Activated CD4-positive, CD25-positive, alpha-beta regulatory T cell treated with anti-CD3 and anti-CD28 coated beads, Interleukin-2, amount 50 U/mL, for 72 hours (primary cell): ENCODE measurements around the gene CERS3.

Experiments used
- DNase-seq: peaks from one replicate; pipeline ENCODE4 v3.0.0; 2021

The CERS3 gene

DNA sequence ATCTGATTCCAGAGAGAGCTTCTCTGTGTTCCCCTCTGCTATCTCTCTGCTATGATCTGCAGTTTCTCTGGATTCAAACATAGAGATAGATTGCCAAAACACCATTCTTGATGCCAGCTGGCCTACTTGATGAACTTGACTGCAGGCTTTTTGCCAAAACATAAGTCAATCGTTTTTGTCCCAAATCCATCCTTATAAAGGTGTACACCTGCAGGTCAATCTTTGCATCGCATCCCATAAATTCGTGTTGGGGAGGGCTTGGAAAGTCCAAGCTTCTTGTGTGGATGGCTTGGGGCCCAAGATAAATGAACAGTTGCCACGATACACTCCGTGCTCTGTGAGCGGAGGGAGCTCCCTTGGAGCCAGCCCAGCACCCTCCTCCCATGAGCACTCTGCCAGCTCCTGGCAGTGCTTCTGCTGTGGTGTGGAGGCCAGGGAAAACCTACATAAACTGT lies 2.7 kb downstream of the CERS3 start:
- no peak for DNase-seq

DNA sequence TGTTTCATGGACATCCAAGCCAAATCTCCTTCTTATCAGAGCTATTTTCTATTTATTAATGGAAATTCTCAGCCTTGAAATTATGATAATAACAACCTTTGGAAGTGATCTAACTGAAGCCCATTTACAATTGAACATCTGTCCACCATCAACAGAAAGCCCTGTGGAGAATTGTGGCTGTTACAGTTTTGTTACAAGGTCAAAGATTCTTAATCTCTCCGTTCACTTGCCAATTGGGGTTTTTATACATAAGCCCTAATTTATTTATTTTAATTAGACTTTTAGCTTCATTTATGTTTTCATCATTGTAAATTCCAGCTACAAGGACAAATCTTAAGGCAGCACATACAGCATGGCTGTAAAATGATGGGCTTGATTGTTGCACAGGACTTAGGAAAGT lies 3.3 kb downstream of the CERS3 start:
- no peak for DNase-seq

DNA sequence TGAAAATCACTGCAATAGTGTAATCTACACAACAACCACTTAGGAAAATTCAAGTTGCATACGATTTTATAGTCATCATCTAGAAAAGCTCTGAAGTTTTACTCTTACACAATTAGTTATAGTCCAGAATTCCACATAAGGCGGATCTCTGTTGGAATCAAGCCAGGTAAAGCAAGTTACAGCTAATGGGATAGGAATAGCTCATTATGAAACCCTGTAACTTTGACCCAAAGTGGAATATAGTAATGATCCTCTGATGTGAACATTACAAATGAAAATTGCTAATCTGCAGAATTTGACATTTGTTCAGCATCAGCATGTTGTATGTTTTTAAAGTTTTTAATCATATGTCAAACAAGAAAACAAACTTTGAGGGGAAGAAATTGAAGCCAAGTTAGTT lies 4.4 kb downstream of the CERS3 start:
- DNase-seq, result no peak

DNA sequence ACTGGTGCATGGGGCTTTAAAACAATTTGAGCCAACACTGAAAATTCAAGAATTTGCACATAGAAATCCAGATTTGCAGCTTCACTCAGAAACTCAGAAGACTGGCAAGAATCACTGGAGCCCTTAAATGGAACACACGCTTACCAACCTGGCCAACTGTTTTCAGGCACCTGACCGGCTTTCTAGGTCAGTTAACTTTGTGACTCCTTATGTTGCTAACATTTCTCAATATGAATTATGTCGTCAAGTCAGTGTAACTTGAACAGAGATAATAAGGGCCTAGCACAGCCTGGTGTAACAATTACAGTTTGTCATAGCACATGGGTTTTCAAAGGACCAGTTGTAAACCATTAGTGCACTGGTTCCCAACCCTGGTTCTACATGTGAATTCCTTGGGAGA lies 6.8 kb downstream of the CERS3 start:
- DNase-seq, result no peak

DNA sequence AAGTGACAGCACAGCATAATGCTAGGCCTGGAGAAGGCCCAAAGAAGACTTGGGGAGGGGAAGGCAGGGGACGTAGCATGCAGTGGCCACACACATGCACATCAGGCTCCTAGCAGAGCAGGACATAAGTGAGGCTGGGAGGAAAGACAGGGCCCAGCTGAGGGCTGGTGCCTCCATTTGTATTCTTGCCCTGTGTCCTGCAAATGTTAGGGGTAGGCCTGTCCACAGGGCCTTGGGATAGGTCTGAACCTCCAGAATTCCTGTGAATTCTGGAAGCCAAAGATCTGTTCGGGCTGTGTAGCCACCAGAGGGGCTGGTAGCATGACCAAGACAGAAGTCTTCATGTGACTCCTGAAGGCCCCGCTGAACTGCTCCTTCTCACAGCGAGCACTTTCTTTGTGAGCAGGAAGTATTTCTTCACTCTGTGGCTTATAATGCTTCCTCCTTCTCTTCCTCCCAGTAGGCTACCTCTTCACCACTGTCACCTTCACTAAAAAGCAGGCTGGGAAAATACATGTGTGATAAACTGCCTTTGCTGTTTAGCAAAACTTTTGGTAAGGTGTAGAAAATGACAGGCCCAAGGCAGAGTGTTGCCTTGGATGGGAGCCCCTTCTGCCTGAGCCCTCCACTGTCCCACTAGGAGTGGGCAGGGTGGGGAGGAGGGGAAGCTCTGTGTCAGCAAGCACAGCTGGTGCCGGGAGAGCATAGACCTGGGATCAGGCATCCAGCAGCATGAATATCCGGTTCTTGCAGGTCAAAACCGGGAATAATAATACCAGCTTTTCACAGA lies 8.4 kb downstream of the CERS3 start:
- no peak for DNase-seq

DNA sequence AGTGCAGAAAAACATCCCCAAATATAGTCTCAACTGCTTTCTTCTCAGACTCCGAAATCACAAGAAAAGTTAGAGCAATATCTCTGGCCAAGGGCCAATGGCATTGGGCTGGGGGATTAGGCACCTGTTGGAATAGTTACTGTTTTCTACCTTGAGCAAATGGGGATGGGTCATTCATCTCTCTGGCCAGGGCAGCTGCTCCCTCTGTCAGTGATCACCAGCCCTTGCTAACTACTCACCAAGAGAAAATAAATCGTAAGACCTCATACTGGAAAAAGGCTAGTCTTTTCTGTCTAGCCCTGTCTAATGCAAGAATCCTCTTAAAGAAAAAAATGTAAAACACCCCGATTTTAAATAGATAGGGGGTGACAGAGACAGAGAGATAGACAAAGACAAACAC lies 10.9 kb downstream of the CERS3 start:
- DNase-seq, result no peak

DNA sequence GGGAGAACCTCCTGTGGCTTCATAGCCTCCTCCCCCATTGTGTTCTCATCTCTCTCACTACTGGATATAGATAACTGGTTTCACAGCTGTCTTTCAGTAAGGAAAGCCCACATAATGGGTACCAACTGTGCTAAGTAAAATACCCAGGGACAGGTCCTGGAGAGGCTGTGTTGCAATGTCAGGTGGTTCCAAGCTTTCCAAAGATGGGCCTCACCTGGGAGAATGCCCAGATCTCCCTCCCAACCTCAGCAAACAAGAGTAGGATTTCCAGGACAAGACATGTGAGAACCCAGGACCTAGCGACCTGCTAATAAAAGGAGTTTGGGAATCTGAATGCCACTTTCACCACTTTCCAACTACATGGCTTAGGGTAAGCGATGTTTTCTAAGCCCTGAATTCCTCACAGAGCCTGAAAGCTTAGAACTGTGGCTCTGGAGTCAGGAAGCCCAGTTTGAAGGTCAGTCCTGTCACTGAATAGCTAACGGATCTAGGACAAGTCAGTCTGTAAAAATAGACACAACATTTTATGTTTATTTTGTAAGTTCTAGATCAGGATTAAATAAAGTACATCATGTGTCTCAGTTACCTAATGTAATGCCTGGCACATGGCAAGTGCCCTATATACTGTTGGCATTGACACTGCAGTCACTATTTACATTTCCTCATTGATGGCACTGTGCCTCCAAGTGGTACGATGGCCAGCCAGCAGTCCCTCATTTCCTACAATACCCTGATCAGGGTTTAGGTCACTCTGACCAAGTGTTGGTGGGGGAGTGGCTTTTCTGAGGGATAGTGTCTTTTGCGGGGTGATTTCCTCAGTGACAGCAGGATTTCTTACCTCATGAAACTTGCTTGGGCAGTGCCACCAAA lies 11.9 kb downstream of the CERS3 start:
- DNase-seq, result no peak

DNA sequence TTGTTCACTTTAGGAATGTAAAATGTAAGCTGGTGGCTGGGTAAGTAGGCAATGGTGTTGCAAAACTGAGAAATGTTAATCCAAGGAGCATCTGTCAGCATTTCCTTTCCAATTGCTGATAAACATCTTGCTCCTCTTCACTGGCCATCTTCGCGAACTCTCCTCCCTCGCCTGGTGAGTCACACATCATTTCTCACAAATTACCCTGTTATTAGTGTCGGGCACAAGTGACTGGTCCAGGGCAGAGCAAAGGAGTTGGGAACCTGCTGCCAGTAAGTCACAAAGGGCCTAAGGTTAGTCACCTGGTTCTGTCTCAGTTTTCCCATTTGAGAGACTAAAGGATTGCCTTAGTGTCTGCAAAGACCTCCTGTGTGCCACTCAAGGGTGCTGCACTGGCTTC lies 13.0 kb downstream of the CERS3 start:
- DNase-seq, result no peak

DNA sequence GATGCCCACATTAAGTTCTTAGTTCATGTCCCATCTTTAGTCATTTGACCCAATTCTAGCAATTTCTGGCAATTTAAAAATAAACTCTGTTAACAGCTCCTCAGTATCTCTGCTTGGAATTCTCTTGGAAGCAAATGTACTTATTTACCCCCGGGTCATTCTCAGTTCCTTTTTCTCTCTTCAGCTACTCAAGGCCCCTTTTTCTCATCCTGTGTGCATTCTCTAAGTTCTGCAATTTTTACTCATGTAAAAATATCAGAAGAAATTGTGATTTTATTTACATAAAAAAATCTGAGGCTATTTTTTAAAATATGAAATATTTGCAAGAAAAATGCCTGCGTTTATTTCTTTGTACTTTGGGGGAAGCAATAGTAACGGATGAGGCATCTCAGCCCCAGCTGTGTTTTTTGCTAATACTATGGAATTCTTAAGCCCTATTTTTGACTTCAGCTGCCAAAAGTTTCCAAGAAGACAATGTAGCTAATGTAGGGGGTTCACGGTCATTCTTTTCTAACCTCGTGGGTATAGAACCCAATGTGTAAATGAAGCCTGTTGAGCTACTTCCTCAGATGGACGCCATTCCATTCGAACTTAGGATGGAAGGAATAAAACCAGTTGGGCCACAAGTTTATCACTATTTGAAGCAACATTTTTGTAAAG lies 20.0 kb downstream of the CERS3 start:
- DNase-seq, result no peak

DNA sequence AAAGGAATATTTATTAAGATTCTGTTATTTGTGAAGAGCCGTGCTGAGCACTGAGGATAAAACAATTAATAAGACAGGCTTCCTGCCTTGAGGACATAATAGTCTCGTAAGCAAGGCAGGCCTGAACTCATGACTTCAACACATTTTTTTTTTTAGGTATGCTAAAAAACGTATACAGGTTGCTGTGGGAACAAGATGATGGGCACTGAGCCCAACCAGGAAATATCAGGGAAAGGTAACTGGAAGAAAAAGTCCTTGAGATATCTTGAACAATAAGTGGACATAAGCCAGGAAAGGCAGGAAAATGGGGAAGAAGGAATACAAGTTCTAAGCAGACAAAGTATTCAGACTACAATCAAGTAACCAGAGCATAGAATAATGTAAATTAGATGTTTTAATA lies 26.1 kb downstream of the CERS3 start:
- no peak for DNase-seq

DNA sequence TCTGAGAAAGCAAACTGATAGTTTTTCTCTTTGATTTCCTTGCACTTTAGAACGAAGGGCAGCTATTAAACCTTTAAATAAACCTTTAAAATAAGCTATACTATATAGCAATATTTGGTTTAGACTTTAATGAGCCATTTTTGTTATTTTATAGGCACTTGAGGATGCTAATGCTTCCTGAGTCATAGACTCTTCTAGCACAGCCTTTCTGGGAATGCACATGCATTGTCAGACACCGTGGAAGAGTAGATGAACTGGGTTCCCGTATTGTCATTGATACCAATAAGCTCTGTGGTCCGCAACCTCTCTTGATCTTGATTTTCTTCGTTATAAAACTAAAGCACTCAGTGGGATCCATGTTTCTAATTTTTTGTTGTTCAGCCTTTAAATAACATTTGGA lies 27.6 kb downstream of the CERS3 start:
- DNase-seq, result no peak

DNA sequence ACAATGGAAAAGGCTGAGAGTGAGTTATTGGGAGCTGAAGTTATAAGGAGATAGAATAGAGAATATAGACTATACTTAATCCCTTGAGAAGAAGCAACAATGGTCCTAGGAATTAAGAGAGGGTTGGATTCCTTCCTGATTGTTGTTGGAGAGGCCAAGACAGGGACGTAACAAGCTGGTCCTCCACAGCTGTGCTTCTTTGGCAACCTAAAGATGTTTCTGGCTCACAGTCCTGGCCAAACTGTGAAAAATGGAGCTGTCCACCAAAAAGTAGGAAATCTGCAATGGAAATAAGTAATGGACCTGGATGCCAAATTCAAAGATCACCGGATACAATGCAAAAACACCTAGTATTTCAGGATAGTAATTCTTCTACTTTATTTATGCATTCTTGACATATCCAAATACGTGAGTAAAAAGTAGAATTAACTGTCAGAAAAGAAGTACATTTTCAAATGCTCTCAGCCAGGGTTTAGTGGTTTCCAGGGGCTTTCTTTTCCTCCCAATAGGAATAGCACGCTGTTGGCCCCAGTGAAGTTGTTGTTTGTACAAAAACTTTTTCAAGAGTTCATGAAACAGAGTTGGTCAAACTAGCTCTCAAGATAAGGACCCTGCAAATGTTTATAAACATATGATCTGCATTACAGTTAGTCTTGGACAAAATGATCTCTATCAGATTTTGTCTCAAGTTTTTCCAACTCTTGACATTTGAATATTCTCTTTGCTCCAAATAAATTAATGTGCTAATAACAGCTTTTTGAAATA lies 28.3 kb downstream of the CERS3 start:
- DNase-seq, result no peak

DNA sequence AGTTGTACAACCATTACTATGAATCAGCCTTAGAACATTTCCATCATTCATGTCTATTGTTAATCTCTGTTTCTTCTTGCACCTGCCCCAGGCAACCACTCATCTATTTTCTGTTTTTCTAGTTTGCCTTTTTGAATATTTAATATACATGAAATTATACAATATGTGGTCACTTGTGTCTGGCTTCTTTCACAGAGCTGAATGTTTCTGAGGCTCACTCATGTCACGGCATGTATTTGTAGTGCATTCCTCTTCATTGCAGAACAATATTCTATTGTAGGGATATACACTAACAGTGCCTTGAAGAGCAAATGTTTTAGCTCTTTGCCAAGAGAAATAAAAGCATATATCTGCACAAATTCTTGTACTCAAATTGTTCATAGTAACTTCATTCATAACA lies 32.9 kb downstream of the CERS3 start:
- DNase-seq, result no peak

DNA sequence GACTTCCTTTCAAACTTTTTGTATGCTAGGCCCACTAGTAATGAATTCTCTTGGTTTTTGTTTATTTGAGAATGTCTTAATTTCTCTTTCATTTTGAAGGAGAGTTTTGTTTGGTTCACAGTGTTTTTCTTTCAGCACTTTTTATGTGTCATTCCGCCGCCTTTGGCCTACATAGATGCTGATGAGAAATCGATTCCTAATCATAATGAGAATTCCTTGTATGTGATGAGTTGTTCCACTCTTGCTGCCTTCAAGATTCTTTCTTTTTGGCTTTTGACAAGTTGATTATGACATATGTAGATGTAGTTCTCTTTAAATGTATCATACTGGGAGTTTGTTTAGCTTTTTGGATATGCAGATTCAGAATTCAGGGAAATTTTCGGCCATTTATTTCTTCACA lies 35.5 kb downstream of the CERS3 start:
- DNase-seq, result no peak

DNA sequence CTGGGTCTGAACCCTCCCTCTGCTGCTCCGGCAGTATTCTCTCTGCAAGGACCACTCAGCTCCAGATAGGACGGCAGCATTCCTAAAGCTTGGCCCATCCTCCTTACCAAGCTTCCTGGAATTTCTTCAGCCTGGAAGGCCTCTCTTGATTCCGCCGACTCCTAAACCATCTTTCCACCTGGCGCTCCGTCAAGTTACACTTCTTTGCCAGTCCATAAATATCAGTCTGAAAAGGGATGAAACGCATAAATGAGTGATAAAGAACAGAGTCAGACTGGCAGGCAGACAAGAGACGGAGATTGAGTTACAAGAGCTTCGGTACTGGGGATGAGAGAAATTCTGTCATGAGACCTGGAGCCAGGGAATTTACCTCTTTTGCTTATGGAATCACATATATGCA lies 44.3 kb downstream of the CERS3 start:
- no peak for DNase-seq

DNA sequence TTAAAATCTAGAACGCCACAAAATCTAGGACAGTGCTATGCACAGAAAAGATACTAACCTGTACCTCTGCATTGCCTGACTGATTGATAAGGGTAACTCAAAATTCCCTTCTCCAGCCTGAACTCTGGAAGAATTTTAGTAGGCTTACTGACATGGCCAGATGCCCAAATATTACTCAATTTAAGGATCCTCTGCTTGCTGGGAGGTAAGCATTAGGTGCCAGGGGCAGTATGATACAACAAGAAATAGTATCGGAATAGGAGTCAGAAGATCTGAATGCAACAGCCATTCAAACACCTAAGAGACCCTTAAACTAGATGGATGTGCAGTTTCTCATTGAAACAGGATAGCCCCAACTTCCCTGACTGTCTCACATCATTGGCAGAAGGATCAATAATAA lies 45.4 kb downstream of the CERS3 start:
- no peak for DNase-seq

DNA sequence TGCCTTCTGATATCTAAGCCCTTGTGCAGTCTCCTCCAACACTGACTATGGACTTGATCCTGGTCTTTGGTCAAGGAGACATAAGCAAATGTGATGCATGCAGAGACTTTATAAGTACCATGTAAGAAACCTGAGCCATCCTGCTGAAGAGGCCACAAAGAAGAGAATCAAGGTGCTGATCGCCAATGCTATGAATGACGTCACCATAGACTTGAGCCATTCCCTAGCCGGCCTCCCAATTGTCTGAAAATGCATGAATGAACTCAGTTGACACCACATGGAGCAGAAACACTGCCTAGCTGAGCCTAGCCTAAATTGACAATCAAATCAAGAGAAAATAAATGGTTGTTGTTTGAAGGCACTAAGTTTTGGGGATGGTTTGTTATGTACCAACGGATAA lies 51.9 kb downstream of the CERS3 start:
- no peak for DNase-seq

DNA sequence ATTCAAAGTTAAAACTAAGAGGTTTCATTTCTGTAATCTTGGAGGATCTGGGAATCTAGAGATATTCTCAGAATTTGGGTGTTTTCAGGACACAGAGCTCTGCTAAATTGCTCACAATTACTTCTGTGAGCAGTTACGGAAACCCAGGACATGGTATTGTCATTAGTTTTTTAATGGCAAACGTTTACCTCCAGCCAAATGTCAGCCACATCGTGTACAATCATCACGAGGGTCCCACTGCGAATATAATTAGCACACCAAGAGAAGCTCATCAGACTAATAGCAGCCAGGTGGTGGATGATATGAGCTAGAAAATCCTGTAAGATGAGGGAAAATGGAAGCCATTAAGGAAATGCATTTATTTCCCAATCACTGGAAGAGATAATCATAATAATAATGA lies 56.0 kb downstream of the CERS3 start:
- no peak for DNase-seq

DNA sequence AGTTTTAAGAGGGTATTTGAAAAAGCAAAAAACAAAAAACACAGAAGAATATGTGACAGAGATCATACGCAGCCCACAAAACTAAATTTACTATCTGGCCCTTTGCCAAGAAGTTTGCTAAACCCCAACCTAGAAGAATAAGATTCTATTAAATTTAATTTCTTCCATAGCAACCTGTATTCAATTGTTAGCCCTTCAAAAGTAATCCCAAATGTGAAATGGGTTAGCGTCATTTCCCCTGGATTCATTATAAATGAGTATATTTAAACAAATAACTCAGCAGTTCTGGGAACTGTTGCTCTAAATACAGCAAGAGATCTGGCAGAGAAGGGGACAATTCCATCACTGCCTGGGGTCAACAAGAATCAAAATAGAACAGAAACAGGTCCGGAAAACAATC lies 56.8 kb downstream of the CERS3 start:
- no peak for DNase-seq

DNA sequence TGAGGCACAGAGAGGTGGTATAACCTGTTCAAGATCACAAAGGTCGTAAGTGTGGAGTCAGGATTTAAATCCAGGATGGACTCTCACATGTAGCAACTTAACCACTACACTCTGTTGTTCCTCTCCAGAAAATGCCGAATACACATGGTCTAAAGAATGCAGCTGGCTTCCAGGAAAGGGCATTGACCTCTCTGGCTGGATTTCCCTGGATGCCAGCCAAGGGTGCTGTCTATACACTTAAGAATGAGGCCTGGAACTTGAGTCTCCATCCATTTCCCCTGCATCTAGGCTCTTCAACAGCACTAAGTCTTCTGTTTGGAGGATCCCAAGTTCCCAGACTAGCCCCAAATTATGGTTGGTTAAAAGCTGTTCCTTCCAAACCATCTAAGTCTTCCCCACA lies 60.5 kb downstream of the CERS3 start:
- no peak for DNase-seq

DNA sequence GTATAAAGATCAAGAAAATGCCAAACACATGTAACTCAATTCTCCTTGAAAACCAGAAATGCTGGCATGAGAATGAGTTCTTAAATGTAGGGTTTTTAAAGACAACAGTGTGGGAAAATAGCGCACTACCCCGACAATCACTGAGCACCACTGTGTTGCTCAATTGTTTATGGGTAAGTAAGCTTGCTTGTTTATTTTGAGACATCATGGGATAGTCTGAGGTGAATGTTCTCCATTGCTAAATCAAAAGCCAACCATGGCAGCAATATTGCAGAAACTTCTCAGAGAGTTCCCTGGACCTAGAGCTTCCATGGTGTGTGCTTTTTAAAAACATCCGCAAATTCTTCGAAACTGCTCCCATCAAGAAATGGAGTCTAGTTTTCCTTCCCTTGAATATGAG lies 62.7 kb downstream of the CERS3 start:
- no peak for DNase-seq

DNA sequence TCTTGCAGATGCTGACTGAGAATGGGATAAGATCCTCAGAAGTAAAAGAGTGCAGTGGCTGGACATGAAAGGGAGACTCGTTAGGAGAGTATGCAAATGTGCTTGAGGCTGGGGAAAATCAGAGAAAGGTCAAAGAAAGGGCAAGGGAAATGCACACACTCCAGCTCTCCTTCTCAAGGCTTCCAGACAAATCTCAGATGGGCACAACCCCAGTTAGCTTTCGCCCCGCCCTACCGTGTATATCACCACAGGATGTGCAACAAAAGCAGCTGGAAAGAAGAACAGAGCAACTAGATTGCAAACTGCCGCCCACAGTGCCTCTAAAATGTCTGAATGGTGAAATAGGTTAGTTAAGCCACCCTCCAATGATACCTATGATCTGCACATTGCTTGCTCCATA lies 63.9 kb downstream of the CERS3 start:
- DNase-seq, result no peak

DNA sequence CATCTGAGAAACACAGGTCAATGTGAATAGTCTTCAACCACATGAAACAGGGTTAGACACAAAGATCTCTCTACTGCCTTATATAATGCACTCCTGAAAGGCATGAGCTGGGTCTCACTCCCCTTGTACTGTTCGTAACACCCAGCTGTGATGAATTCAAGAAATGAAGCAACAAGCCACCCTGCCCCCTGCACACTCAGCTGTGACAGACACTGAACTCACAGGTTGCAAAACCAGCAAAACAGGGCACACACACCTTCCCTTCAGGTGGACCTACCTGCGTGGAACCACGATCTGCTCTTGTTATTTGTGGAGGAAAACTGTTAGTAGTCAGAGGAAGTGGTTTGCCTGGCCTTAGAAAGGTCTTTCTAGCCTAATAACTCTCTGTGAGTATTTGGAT lies 64.5 kb downstream of the CERS3 start:
- no peak for DNase-seq
